GM18505 (cell line): ENCODE measurements around the gene TUBGCP2.

Source experiments
- ATAC-seq: cut with Tn5 transposase; IDR thresholded peaks from one replicate; pipeline ENCODE4 v1.9.1; 2021; ENCODE audit not compliant: unreplicated experiment
- POLR2A ChIP-seq: IDR thresholded peaks from 4 replicates; pipeline ENCODE4 v1.6.1; 2011; ENCODE audit warnings: borderline replicate concordance; ENCODE audit not compliant: insufficient read depth, insufficient read length; ENCODE audit errors: extremely low read depth

Gene TUBGCP2

DNA sequence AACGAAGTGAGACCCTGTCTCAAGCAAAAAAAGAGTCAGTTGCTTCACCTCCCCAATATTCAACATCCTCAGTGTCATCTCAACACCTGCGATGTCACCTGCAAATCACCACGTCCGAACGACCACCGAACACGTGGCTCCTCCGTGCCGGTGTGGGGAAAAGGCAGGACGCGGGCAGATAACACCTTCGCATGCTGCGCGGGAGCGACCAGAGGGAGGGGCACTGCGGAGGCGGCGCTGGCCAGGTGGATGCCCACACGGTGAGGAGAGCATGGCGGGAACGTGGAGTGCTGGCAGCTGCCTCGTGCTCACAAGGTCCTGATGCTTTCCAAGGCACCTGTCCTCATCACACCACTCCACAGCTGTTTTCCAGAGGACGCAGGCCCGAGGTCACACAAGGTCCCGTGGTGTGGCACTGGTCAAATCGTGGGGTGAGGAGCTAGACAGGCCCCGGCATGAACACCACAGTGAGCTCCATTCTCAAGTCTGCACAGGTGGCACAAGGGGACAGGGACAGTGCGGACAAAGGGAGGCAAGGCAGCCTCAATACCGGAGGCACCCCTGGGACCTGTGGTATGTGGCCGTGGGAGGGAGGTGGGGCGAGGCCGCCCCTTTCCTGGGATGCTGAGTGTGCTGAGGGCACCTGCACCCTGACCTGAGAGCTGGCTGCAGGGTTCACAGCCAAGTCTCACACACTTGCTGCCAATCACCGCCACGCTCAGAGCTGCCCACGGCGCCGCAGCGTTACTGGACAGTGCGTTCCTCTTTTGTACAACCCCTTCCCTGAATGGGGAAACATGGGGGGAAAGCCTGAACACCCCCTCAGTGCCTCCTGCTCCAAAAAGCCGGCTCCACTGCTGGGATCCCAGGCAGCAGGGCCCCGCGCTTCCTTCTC, 13.0 kb downstream of the TUBGCP2 start:
- no peak for TF ChIP-seq POLR2A
- ATAC-seq, result no peak

- no peak for TF ChIP-seq POLR2A
- no peak for ATAC-seq
Measured at GRCh38 chr10:133294189-133294588, 14.5 kb downstream of the TUBGCP2 start.

DNA sequence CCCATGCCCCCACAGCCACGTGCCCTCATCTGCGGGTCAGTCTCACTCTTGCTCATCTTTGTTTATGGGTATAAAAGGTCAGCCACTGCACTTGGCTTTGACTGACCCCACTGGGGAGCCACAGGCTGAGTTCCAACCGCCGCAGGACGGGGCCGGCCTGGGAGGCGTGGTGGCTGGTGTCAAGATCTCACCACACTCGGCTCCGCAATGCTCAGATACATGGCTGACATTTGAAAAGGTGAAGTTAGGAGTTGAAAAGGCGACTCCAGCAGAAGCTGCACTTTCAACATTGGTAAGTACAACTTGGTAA, 14.9 kb downstream of the TUBGCP2 start:
- ATAC-seq, result no peak
- no peak for TF ChIP-seq POLR2A

GRCh38 chr10:133292919-133293809, 15.5 kb downstream of the TUBGCP2 start:
- no peak for TF ChIP-seq POLR2A
- ATAC-seq, result no peak

DNA sequence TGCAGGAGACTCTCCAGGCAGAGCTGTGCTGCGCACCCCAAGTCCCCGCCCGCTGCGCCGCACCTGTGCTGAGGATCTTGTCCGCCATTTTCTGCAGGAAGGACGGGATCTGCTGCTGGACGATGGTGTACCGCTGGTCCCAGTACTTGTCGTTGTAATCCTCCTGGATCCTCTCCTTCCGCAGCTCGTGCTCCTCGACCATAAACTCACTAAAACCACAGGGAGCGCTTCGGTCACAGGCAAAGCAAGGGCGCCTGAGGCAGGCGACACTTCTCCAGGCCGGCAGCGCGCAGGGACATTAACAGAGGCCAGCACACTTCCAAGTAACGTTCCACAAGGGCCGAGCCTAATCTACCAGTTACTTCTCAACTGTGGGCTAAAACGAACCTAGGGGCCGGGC, 18.9 kb downstream of the TUBGCP2 start:
- ATAC-seq, result no peak
- TF ChIP-seq POLR2A, result no peak

GRCh38 chr10:133287832-133288500, 20.7 kb downstream of the TUBGCP2 start:
- TF ChIP-seq POLR2A, result no peak
- no peak for ATAC-seq

DNA sequence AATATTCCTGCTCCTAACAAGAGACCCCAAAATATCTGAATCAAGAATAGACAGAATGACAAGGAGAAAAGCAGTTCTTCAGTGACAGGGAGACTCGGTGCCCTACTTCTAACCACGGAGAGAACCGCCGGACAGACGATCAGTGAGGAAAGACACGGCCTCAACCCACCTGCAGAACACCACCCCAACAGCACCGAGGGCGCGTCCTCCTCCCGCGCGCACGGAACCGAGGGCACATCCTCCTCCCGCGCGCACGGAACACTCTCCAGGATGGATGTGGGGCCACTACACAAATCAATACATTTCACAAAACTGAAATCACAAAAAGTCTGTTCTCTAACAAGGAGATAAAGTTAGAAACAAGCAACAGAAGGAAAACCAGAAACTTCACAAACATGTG, 22.3 kb downstream of the TUBGCP2 start:
- ATAC-seq, result no peak
- TF ChIP-seq POLR2A, result no peak

DNA sequence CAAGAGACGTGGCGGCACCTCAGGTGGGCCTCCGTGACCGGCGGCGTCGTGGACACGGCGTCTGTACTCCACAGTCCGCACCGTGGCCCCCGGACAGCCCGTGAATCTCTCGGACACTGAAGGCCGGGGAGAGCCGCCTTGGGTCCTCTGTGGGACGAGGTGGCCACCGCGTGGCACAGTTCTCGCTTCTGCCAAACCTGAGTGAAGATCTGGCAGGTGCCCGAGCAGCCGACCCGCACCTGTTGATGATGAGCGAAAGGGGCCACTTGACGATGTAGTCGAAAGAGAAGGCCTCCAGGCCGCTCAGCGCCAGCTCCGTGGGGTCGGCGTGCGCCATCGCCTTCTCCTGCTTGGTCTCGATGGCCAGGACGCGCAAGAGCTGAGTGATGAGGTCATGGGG, 23.5 kb downstream of the TUBGCP2 start:
- no peak for TF ChIP-seq POLR2A
- ATAC-seq, result no peak

DNA sequence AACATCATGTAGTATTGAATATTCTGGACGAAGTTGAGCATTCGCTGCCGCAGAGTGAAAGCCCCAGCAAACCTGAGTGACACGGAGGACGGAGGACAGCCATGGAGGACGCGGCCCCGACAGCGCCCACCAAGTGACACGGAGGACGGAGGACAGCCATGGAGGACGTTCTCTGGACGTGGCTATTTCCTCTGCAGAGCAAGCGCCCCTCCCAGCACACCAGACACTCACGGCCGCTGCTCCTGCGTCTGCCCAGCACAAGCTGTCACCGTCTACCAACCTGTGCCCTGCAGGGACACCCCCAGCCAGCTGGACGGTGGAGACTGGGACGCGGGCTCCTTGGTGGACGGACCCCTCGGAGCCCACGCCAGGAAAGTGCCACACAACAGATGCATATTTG, 24.7 kb downstream of the TUBGCP2 start:
- TF ChIP-seq POLR2A, result no peak
- ATAC-seq, result no peak

- no peak for TF ChIP-seq POLR2A
- no peak for ATAC-seq
Measured at GRCh38 chr10:133282846-133283390, 25.8 kb downstream of the TUBGCP2 start.

DNA sequence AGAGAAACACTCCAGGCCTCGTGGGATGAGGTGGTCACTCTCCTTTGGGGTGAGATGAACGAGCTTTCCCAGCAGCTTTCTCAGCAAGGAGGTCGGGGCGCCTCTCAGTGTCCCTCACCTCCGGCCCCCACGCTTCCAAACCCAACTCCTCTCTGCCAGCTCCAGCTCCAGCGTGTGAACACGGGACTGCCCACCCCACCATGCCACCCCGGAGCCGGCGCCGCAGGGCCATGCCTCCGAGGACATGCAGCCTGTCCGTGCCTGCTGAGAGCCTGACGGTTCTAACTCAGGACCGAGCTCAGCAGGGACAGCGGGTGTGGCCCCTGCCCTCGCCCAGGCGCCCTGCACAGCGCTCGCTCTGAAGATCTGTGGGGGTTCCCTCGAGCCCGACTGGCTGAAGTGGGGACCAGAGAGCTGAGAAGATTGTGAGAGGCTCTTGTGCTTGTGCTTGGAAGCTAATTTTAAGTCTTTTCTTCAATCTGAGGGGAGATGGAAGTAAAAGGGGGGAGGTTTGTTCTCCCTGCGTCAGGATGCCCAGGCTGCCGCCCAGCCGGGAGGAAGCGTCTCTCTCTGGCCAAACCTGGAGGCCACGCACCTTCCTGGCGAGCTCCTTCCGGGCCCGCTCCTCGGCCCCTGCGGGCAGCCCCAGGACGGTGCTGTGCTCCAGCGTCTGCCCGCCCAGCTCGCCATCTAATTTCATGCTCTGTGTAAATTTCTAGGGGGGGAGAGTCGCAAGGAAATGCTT, 26.9 kb downstream of the TUBGCP2 start:
- no peak for ATAC-seq
- TF ChIP-seq POLR2A, result no peak

- ATAC-seq, result no peak
Measured at GRCh38 chr10:133281084-133281483, 27.6 kb downstream of the TUBGCP2 start.

More at GRCh38 chr10:133281084-133281483, 27.6 kb downstream of the TUBGCP2 start:
- no peak for TF ChIP-seq POLR2A
